H1 (cell line): ENCODE measurements around the gene CALML5.

Experiments used
- CBX5 ChIP-seq: fragments of 300-800, 300-1000 bp; sonication (generic); IDR thresholded peaks from 2 replicates; pipeline ENCODE4 v1.7.1; 2016; ENCODE audit warnings: antibody characterized with exemption, low read length, low read depth
- CTCF ChIP-seq, 3 experiments: IDR thresholded peaks; 1 replicate in 2 of 3; 2 replicates in 1 of 3; pipeline versions ENCODE4 v1.5.1 to v1.6.1; 2011; ENCODE audit warnings: low read length in 3 of 3, mild to moderate bottlenecking in 3 of 3, inconsistent platforms in 2 of 3, low read depth in 1 of 3, moderate library complexity in 1 of 3; ENCODE audit not compliant: insufficient read depth in 1 of 3; ENCODE audit errors: control extremely low read depth in 1 of 3
- GABPA ChIP-seq: IDR thresholded peaks from 2 replicates; pipeline ENCODE4 v1.6.1; 2011; ENCODE audit warnings: mild to moderate bottlenecking, low read length, moderate library complexity, borderline replicate concordance; ENCODE audit not compliant: insufficient read depth
- JUN ChIP-seq: IDR thresholded peaks from 2 replicates; pipeline ENCODE4 v1.6.1; 2011; ENCODE audit warnings: low read depth, mild to moderate bottlenecking, improper control_type of control experiment, low read length
- POLR2AphosphoS5 ChIP-seq: IDR thresholded peaks from 2 replicates; pipeline ENCODE4 v1.6.1; 2011; ENCODE audit warnings: low read depth, low read length
- SIN3A ChIP-seq, 2 experiments: IDR thresholded peaks in 1 of 2; conservative IDR thresholded peaks in 1 of 2; 2 replicates each; pipeline ENCODE4 v1.6.1; 2011 to 2012; ENCODE audit warnings: low read length in 2 of 2, improper control_type of control experiment in 1 of 2, low read depth in 1 of 2, mild to moderate bottlenecking in 1 of 2
- TCF12 ChIP-seq: IDR thresholded peaks from 2 replicates; pipeline ENCODE4 v1.6.1; 2011; ENCODE audit warnings: low read depth, mild to moderate bottlenecking, low read length
- ZNF274 ChIP-seq: IDR thresholded peaks from 2 replicates; pipeline ENCODE4 v1.7.0; 2012; ENCODE audit warnings: low read length, borderline replicate concordance; ENCODE audit errors: extremely low read depth

- TF ChIP-seq POLR2AphosphoS5 (no peak), ZNF274 (no peak), CTCF (IDR thresholded peaks at IDR 0.05; ENCODE audit: control extremely low read depth in 1 of 3, insufficient read depth in 1 of 3, low read depth in 1 of 3, low read length in 3 of 3) (no peak), GABPA (no peak), SIN3A (conservative IDR thresholded peaks at IDR 0.05 in 1 of 2, IDR thresholded peaks at IDR 0.05 in 1 of 2; ENCODE audit: low read depth in 1 of 2, low read length in 2 of 2) (no peak), CBX5 (no peak), TCF12 (no peak), JUN (no peak)
Measured at GRCh38 chr10:5529702-5530411, 30.5 kb upstream of the CALML5 start.
